Esophagus muscularis mucosa (tissue), 4 donors: ENCODE measurements around the gene YWHAE.

Source experiments
- CTCF ChIP-seq, 3 experiments: fragments of 200-600 bp in 2 of 3; fragments of 450-650 bp in 1 of 3; sonication (generic) in 2 of 3; IDR thresholded peaks; one replicate each; pipeline ENCODE4 v1.5.1; 2017 to 2019; ENCODE audit warnings: antibody characterized with exemption in 3 of 3, mild to moderate bottlenecking in 2 of 3, moderate library complexity in 1 of 3
- EP300 ChIP-seq: sonication (generic); formaldehyde crosslinking; IDR thresholded peaks from one replicate; pipeline ENCODE4 v1.6.1; 2017; ENCODE audit warnings: antibody characterized with exemption
- POLR2A ChIP-seq: fragments of 450-650 bp; IDR thresholded peaks from one replicate; pipeline ENCODE4 v1.6.1; 2017; ENCODE audit warnings: antibody characterized with exemption, moderate library complexity, mild to moderate bottlenecking, low read depth

GRCh38 chr17:1446201-1446600, 46.2 kb upstream of the YWHAE start:
- TF ChIP-seq CTCF (IDR thresholded peaks at IDR 0.05) (no peak), EP300 (no peak), POLR2A (no peak)
